Cardiac septum (tissue), 1 donor: ENCODE measurements around the gene DDX24. TPM values are rescaled to one million over a fixed set of nuclear protein-coding genes. Genes with fewer than 3 reads are reported as not detected.

Experiments
- DNase-seq: peaks from one replicate; pipeline ENCODE4 v3.0.0-alpha.2; 2020; ENCODE audit warnings: low spot score
- intact Hi-C: fragments of 100-400 bp; cut with DNase I; formaldehyde crosslinking; loops from one replicate; pipeline ENCODE4 v1.14.0; 2022
- total RNA-seq: library from RNA; stranded (reverse); fragmentation: NEBNext Ultra II Directional; extraction: Animal tissue kit (Norgen Biotek cat#: 25700); gene quantifications from one replicate; pipeline ENCODE4 v1.2.1, GENCODE V29; 2021
- donor health status: DM: no; HTN: no; CAD: no.

DDX24 gene
- total RNA-seq, 1 donor from 2014 or later = 245 TPM

DNA sequence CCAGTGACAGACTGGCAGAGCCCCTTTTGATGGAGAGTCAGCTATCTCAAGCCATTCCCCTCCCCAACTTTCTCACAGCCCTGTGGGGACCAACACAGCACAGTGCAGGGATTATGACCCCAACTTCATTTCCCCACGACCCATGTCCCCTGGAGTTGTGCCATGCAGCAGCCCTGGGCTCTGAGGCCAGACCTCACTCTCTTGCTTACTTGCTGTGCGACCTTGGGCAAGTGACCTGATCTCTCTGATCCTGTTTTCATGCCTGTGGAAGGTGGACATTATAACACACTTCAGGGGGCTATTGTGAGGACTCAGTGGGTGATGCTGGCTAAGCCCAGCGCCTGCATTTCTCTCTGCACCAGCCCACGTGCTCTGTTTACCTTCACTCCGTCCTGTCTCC lies 40.8 kb downstream of the DDX24 start:
- intact Hi-C loops = no loop called here
- no peak for DNase-seq

DNA sequence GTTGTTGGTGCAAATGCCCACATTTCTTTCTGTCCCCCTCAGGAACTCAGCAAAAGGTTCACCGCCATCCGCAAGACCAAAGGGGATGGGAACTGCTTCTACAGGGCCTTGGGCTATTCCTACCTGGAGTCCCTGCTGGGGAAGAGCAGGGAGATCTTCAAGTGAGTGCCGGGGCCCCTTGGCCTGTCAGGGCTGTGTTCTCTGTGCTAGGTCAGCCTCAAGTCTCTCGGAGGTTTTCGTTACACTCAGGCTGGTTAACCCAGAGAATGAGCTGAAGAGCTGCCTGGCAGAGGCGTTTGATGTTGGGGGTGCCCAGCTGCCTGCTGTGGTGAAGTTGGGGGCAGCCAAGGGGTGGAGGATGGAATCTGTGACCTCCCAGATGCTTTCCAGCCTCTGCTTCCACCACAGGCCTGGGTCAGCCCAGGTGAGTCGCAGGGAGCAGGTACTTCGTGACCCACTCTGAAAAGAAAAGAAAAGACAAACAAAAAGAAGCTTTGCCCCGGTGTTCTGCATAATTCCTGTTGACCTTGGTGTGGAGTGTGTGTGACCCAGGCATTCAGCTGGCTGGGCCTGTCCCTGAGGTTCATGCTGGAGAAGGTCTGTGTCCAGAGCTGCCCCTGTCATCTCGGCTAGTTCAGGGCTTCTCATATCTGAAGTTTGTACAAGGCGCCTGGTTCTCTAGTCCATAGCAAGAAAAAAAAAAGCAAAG lies 41.9 kb downstream of the DDX24 start:
- DNase-seq = no peak
- intact Hi-C loops = loop anchor here (5.0 kb wide), 1 partner anchor 138 kb away; no protein-coding TSS in a partner anchor

DNA sequence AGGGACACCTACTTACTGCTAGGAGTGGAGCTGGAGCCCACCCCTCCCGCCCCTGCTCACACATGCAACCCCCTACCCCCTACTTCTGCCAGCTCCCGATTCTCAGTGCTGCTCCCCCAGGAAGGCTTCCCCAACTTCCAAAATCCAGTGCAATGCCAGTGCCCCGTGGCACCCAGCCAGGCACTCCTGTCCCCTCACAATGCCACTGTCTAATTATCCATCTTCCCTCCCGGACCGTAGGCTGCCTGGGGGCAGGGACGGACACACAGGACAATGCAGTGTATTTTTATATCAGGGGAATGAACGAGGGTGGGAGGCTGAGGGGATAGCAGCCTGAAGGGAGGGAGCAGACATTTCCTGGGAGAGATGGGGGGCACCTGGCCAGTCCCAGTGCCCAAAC lies 42.5 kb downstream of the DDX24 start:
- intact Hi-C loops = loop anchor here (5.0 kb wide), 1 partner anchor 139 kb away; no protein-coding TSS in a partner anchor

DNA sequence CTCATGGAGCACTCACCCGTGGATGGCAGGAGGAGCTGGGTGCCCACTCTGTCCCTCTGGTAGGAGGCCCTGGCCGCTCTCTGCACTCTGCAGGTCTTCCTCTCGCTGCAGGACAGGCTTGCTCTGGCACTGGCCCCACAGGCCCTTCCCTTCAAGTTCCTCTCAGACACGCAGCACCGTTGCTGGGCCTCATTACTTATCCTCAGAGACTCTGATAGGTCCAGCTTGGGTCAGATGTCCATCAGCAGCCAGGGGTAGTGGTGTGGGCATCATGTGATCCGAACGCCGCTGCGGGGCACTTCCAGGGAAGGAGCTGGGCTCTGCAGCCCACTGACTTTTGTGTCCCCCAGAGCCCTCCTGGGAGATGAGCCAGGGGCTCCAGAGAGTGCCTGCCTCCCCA lies 43.0 kb downstream of the DDX24 start:
- intact Hi-C loops = loop anchor here (1.0 to 5.0 kb wide), 2 partner anchors 98 to 139 kb away; no protein-coding TSS in a partner anchor
- DNase-seq = no peak

More for the DNA sequence above, 42.5 kb downstream of the DDX24 start:
- no peak for DNase-seq

DNA sequence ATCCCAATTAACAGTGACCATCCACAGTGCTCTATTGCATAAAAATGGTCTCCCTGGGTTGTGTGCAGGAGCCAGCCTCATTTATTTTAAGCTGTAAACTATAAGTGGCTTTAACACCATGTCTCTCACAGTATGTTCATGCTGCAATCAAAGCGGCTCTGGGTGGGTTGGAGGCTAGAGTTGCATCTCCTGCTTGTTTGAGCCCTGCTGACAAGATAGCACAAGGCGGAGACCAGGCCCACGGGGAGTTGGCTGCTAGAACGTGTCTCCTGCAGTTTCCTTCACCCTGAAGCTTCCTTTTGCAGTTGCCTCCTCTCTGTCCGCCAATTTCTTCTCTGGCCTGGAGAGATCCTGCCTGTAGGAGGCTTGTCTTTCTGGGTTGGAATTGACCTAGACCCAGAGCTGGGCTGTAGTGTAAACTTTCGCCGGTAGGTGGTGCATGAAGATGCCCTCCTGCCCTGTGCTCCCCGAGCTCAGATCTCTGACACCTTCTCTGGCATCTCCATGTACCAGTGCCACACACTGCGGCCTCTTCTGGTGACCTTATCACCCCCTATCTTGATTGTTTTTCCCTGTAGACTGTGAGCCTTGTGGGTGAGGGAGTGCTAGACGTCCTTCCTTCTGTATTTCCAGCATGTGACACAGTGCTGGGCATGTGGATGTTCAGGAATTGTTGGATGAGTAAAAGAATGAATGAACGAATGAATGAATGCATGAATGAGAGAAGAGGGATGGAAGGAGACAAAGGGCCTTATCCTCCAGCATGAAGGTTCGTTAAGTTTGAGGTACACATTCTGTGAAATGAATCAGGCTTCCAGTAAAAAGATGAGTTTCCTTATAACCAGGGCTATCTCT lies 44.5 kb downstream of the DDX24 start:
- intact Hi-C loops = loop anchor here (1.0 to 5.0 kb wide), 2 partner anchors 100 to 141 kb away; no protein-coding TSS in a partner anchor
- DNase-seq = no peak

DNA sequence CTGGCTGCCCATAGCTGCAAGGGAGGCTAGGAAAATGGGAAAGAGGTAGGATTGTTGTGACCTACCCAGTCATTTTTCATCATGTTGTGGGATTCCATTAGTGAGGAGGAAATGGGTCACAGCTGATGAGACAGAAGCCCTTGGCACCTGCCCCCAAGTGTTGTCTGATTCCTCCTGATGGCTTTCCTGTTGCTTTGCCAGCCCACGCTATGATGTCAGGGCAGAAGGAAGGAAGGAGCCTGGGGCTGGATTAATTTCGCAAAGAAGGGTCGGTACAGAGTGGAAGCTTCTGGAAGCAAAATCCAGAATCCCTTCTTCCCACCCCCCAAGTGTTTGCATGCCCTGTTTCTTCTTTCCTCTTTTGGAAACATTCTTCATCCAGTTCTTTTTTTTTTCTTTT lies 46.1 kb downstream of the DDX24 start:
- no peak for DNase-seq
- intact Hi-C loops = loop anchor here (5.0 kb wide), 1 partner anchor 142 kb away; no protein-coding TSS in a partner anchor

DNA sequence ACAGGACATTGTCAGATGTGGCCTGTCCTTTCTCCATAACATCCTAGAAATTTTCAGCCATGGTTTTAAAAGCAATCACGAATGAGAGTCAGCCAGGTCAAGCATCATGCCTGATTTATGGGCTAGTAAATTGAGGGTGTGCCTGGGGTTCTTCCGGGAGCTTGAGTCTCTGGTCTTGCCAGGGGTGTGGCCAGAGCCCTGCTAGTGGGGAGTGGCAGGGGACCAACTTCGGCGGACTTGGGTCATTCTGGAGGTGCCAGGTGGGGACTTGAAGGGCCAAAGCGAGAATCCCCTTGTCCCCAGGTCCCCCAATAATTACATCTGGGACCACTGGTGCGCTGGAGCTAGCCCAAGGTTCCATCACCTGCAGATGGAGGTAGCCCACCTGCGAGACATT lies 49.1 kb downstream of the DDX24 start:
- DNase-seq = no peak
- intact Hi-C loops = no loop called here

DNA sequence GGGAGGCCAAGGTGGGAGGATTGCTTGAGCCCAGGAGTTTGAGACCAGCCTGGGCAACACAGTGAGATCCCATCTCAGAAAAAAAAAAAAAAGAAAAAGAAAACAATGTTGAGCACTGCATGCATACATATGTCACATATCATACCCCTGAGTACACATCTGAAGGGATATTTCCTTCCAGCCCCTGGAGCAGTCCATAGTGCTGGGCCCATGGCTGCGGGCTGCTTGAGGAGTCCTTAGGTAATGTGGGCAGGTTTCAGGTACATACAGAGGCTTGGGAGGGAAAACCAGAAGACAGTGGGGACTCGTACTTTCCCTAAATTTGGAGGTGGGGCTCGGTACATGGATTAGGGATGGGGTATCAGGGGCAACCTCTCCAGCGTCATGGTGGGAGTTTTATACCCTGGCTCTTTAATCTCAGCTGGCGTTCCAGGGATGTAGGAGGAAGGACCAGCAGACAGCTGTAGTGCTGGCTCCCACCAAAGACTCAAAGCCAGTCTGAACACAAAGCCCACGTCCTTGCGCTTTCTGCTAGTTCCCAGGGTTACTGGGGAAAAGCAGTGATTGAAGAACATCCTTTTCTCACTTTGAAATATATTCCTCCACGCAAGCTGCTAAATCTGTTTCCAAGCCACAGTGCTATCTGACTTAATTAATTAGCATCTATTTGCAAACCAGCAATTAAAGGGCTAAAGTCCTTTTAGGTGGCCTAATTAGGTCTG lies 49.7 kb downstream of the DDX24 start:
- DNase-seq = no peak
- intact Hi-C loops = no loop called here

DNA sequence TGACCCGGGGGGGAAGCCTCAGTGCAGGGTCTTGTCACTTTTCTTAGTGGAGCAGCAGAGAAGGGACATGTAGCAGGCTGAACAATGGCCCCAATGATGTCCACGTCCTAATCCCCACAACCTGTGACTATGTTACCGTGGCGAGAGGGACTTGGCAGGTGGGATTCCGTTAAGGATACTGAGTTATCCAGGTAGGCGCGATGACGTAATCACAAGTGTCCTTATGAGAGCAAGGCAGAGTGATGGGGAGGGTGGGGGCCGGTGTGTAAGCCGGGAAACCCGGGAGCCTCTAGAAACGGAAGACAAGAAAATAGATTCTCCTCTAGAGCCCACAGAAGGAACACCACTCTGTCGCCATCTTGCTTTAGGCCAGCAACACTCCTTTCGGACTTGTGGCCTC lies 50.4 kb downstream of the DDX24 start:
- DNase-seq = no peak
- intact Hi-C loops = no loop called here

DNA sequence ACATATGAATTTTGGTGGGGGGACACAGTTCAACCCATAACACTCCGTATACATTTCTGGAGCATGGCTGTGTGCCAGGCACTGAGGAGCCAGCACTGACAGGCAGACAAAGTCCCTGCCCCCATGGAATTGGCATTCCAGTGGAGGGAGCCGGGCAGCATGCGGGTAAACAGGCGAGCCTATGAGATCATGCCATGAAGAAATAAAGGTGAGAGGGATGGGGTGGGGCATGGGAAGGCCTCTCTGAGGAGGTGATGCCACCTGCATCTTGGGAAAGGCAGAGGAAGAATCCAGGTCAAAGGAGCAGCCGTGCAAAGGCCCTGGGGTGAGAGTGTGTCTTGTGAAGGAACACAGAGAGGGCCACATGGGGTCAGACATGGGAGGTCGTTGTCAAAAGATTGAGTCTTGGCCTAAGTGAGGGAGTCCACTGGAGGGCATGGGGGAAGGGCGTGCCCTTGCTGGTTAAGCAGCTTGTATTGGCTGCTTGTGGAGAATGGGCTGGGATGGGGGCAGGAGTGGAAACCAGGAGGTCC lies 51.3 kb downstream of the DDX24 start:
- intact Hi-C loops = no loop called here
- DNase-seq = no peak

DNA sequence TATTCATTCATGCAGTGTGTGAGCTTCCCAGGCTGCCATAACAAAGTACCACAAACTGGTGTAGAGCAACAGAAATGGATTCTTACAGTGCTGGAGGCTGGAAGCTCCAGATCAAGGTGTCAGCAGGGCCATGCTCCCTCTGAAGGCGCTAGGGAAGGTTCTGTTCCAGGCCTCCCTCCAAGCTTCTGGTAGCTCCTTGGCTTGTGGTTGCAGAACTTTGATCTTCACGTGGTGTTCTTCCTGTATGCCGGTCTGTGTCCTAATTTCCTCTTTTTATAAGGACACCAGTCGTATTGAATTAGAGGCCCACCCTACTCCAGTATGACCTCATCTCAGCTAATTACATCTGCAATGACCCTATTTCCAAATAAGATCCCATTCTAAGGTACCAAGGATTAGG lies 51.7 kb downstream of the DDX24 start:
- intact Hi-C loops = no loop called here
- no peak for DNase-seq

DNA sequence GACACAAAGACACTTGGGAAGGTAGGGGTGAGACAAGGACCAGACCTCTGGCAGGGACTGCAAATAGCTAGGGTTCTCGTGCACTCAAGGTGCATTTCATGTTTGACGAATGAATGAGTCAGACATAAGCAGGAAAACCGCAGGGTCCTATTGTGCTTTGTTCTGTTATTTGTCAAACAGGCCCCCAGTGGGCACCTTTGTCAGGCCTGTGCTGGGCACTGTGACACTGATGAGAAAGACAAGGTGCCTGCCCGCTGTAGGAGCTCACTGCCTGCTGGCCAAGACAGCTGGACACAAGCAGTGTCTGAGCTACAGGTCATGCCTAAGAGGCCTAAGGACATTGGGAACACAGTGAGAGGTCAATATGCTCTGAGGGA lies 52.6 kb downstream of the DDX24 start:
- no peak for DNase-seq
- intact Hi-C loops = no loop called here

DNA sequence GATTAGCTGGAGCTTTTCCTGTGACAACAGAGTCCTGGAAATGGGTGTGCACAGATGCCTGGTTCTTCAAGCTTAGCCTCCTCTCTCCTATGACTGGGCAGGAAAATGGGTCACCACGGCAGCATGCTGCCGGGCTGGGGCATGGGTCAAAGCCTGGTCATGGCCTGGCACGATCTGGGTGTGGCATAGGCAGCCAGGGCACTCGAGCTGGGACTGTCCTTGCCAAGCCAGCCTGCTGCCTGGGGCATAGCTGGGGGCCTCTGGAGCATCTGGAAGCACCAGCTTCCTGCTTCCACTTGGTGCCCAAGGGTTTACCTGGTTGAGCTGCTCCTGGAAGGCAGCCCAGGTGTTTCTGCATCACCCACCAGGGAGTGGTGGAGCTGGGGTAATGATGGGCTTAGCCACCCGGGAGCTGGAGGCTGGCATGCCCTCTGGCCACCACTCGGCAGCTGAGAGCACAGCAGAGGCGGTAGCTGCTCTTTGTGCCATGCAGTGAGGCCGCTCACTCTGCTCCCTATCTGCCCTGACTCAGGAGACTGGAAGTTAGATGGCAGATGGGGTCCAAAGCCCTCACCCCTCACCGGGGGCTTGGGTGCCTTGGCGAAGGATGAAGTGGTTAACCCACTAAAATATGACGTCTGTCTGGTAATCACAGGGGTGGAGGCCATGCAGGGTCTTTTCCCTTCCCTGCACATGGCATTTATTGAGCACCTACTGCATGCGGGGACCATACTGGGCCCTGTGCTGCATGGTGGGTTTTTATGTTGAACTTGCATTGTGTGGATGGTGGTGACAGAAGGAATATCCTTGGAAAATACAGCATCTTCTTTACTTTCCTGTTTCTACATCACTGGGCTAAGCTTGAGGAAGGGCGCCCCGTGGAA lies 53.2 kb downstream of the DDX24 start:
- no peak for DNase-seq
- intact Hi-C loops = no loop called here

DNA sequence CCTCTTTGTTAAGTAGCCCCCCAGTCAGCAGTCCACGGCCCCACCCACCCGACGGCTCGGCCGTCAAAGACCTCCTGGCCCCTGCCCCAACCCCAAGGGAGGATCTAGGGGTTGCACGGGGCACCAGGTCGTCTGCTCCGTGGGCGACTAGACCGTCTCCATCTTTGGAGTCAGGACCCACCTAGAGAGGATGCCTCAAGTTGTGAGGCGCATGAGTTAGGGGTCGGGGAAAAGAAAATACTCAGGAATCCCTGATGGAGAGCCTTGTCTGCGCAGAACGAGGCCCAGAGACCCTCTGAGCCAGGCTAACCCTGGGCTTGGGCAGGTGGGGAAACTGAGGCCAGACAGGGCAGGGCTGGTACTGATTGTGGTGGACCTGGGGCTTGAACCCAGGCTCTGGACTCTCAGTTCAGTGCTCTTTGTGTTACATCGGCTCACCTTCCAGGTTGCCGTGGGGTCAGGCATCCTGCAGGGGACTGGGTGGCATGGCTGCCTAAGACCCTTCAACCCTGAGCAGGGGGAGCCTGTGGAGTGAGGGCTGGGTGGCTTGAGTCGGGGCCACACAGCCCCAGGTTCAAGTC lies 54.0 kb downstream of the DDX24 start:
- intact Hi-C loops = no loop called here

DNA sequence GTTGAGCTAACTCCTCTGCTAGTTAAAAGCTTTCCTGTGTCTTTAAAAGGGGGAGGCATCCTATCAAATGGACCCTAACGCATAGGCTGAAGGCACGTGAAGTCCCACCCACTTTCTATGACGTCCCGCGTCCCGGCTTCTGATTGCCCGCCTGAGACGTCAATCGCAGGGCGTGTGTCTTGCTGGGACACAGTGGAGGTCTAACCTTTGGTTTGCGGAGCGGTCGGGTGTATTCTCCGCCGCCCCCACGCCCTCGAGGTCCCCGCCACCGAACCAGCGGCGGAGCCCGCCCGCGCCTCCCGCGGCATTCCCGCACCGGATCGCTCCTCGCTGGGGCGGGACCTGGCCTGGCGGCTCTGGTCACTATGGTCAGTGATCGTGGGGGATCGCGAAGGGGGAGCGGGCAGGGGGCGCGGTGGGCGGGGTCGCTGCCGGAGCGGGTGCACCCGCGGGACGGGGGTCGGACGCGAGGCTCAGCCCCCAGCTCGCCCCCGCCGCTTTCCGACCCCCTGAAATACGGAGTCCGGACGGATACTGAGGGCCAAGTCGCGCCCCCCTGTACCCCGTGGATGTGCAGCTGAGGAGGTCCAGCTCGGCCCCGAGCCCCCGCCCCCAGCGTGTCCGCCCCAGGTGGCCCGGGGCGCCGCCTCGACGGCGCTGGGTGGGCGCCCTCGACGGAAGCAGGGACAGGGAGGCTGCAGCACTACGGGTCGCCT lies 54.7 kb downstream of the DDX24 start, which contains the start of gene OTUB2:
Gene OTUB2 (plus strand): TSS at position 168 of the 716 bp plus-strand sequence. CDS start 198 bp downstream, at position 366.
- intact Hi-C loops = no loop called here
- DNase-seq = peak; percentile 98

More for the DNA sequence above, 54.0 kb downstream of the DDX24 start:
- no peak for DNase-seq

DNA sequence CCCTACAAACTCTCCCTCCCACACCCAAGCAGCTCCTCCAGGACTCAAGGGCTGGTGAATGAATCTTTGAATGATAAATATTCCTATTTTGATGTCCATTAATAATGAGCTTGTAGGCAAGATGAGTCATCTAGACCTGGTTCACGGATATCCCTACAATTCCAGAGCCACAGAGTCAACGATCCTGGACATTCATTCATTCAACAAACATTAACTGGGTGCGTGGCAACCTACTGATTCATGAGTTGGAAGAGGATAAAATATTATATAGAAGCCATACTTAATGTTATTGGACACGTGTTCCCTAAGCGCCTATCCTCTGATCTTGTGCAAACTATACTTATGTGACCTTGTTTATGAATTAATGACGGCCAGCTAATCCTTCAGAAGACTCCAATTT lies 55.3 kb downstream of the DDX24 start:
- no peak for DNase-seq
- intact Hi-C loops = no loop called here

DNA sequence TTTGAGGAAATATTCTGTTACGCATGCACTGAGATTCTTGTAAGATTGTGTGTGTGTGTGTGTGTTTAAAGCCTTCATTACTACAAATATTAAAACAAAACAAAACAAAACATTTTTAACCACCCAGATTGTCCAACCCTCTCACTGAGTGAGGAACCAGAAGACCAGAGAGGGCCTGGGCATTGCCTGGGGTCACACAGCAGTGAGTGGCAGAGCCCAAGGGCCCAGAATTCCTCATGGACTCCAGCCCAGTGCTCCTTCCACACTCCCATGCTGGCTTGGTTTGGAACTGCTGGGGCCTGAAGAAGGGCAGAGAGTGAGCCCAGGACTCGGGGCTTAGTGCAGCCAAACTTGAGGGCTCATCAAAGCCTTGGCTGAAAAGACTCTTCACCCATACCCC lies 56.5 kb downstream of the DDX24 start:
- no peak for DNase-seq
- intact Hi-C loops = no loop called here
